Effector CD8-positive, alpha-beta T cell (primary cell): ENCODE data around the gene SERPING1.

ENCODE experiments used
- DNase-seq: peaks from one replicate; lab custom pipeline; 2025; lab: John Stamatoyannopoulos, UW

Gene SERPING1

DNA sequence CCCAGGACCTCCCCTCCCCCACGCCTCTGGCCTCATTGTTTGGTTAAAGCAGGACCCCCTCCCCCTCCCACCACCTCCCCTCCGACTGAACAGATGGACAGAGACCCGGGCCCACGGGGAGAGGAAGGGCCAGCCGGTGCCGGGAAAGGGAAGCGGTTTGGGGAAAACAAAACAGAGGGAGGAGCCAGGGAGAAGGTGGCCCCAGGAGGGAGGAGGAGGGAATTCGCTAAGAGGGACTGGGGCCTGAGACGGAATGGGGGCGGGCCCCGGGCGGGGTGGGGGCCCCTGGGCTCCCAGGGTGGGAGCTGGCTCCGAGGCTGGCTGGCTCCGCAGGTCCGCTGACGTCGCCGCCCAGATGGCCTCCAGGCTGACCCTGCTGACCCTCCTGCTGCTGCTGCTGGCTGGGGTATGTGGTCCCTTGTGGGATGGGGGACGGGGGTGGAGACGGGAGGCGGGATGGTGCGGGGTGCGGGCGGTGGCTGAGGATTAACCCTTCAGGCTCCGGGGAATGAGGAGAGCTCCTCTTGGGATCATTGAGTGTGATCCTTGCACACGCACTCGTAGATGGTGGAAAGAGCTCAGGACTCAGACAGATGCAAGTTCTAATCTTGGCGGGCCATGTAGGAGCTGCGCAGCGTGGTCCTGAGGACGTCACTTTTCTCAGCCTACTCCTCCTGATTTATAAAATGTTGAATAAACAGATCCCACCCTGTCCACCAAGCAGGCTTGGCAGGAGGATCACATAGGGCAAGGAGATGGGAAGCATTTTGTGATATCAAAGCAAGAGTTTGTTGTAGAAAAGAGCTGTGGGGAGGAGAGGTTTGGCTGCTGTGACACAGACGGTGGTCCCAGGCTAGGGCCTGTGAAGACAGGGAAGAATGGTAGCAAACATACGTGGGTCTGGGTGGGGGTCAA lies 688 bp downstream of the SERPING1 start:
- DNase-seq = no peak

DNA sequence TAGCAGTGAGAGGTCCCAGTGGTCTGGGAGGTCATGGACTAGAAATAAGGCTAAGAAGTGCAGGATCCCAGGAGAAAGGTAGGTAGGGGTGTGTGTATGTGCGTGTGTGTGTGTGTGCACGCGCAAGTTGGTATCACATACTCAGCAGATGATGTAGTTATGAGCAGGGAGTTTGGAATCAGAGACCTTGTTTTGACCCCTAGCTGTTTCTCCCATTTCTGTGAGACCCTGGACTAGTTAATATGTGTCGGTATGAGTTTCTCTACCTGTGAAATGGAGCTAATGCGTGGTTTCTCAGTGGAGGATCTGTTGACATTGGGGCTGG lies 1.3 kb downstream of the SERPING1 start:
- DNase-seq = no peak

DNA sequence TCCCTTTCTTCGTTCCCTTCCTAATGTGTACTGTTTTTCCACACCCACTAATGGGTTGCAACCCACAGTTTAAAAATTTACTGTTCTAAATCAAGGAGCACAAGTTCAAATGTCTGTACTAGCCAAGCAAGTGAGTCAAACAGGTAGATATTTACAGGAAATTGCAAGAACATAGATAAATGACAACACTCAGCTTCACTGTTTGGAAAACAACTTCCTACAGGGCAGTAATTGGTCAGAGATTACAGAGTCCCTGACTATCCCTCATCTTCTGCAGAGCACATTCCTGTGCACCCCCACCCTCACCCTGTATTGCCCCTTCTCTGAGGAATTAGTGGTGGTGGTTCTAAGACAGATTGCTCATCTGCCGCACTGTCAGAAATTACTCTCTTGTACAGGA lies 1.9 kb downstream of the SERPING1 start:
- DNase-seq = no peak

- DNase-seq = no peak
These were observed 3.8 kb downstream of the SERPING1 start for GRCh38 chr11:57601297-57601696.

- DNase-seq = no peak
These were observed 7.0 kb downstream of the SERPING1 start for GRCh38 chr11:57604296-57605027.

- no peak for DNase-seq
These were observed 7.5 kb downstream of the SERPING1 start for GRCh38 chr11:57605028-57605420.

- DNase-seq = no peak
These were observed 12.7 kb downstream of the SERPING1 start for GRCh38 chr11:57610170-57610569.

GRCh38 chr11:57614234-57614772 lies 16.8 kb downstream of the SERPING1 start:
- DNase-seq = no peak

GRCh38 chr11:57615308-57615707 lies 17.8 kb downstream of the SERPING1 start:
- DNase-seq = no peak

DNA sequence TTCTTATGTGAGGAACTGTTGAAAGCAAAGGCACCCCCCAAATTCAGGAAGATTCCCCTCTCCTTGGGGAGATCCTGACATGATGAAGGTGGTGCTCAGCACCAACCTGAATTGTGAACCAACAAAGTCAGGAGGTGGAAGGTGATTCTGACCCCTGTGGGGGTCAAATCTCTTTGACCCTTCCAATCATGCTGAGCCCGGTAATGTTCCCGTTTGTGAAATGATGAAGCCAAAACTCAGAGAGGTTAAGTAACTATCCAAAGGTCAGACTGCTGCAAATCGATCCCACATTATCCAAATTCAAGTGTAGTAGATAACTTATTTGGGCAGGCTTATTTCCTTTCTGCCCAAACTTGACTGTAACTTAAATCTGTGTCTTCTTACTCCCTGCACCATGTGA lies 19.1 kb downstream of the SERPING1 start:
- DNase-seq = no peak

DNA sequence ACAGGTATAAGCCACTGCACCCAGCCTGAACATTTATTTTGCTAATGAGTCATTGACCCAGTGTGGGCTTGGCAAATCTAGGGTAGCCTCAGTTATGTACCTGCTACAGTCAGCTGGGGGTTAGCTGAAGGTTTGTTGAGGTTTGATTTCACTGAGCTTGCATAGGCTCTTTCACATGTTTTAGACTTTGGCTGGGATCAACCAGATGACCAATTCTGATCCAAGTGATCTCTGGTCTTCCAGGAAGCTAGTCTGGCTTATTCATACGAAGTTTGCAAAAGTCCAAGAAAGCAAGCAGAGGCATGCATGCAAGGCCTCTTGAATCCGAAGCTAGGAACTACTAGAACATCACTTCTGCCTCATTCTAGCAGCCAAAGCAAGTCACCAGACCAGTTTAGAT lies 21.0 kb downstream of the SERPING1 start:
- no peak for DNase-seq

GRCh38 chr11:57619331-57619730 lies 21.8 kb downstream of the SERPING1 start:
- DNase-seq = no peak

DNA sequence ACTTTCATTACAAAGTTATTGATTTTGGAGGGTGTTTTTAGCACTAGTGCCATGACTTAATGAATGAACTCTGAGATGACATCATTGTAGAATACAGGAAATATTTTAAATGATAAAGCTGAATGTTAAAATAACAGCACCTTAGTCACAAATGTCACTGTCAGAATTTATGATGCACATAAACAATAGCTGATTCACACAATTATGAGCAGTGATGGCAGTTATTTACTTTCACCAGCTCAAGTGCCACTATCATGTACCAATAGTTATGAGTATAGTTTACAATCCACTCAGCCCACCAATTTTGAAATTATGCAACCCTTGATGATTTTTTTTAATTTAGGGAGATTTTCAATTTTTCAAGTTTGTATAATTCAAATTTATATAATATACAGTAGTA lies 23.0 kb downstream of the SERPING1 start:
- DNase-seq = no peak

DNA sequence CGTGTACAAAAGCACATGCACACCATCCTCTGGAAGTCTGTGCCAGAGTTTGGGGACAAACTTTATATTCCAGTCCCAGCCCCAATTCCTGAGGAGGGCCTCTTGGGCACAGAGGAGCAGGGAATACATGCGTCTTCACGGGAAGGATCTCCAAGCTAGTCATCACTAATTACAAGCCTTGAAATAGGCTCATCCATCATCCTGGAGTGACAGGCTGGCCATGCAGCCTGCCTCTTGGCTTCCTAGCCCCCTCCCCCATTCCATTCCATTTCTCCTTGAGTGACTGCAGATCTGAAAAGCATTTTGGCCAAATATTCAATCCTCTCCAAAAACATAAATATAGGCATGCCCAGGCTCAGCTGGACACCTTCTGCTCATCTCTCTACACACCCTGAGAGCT lies 24.8 kb downstream of the SERPING1 start:
- DNase-seq = no peak

DNA sequence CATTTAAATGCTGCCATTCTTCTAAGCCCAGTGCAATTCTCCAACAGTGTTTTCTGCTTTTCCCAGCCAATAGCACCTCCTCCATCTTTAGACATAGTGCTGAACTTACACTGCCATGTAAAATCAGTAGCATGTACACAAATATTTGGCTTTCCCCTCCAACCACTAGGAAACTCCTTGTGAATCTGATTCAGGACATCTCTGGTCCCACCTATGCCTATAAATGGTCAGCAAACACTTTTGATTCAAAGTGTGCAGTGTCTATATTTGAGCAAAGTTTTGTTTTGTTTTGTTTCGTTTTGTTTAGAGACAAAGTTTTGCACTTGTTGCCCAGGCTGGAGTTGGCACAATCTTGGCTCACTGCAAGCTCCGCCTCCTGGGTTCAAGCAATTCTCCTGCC lies 27.4 kb downstream of the SERPING1 start:
- no peak for DNase-seq

- no peak for DNase-seq
These were observed 29.4 kb downstream of the SERPING1 start for GRCh38 chr11:57626895-57627294.

GRCh38 chr11:57630171-57630570 lies 32.7 kb downstream of the SERPING1 start:
- DNase-seq = no peak

DNA sequence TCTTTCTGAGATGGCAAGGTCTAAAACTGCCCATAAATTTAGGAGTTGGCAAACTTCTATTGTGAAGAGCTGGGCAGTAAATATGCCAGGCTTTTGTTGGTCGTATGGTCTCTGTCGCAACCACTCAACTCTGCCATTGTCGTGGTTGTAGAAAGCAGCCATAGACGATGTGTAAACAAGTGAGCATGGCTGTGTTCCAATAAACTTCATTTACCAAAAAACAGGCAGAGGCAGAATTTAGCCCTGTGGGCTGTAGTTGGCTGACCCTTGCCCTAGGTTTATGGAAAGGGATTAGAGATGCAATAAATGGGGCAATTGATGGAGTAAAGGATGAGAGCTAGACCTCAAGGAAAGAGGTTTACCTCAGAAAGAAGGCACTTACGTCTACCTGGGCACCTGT lies 34.6 kb downstream of the SERPING1 start:
- DNase-seq = no peak

DNA sequence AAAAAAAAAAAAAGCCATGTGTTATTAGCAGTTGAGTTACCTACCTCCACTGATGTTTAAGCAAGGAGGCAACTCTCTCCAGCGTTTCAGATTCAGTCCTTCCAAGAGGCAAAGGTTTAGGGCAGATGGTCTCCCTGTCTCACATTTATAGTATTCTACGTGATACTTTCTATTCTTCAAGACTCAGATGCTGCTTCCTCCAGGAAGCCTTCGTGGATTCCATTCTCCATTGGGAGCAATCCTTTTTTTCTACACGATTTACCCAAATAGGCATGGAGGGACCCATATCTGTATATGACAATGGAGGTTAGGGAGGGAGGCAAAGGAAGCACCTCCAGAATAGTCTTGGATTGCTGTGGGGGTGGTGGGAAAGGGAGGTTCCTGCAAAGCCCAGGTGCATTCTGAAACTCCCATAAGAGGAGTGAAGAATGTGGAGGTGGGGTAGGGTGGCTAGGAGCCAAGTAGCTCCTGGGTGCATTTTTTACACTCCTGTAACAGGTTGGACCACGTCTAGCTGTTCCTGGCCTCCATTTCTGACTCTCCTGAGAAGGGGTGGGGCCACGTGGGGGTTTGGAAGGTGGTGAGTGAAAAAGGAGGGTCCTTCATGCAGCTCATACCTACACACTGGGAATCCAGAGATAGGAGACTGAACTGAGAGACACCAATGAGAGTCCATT lies 36.0 kb downstream of the SERPING1 start:
- DNase-seq = no peak

DNA sequence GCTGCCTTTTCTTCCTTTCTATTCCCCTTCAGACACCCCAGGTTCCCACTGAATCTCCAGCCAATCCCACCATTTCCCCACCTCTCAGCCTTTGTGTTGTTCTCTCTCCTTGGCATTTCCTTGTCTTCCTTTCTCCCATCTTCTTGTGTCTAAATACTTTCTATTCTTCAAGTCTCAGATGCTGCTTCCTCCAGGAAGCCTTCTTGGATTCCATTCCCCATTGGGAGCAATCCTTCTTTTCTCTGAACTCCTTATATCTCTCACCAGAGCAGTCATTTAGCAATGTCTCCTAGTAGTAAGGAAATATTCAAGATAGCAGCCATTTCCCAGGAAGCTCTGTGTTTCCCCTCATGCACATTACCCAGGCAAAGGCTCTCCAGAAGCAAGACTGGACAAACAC lies 36.8 kb downstream of the SERPING1 start:
- no peak for DNase-seq

DNA sequence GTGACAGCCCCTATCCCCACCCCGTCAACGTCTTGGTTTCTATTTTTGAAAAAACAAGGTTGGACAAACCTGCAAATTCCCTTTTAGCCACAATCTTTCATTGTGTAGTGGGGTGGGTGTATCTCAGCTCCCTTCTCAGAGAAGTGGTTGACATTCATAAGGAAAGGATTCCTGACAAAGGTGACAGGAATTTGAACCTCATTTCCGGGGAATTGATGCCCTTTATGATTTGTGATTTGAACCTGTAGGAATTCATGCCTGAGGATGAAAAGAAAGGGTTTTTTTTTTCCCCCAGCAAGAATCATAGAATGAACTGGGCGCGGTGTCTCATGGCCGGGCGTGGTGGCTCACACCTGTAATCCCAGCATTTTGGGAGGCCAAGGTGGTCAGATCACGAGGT lies 37.8 kb downstream of the SERPING1 start:
- no peak for DNase-seq

GRCh38 chr11:57637626-57638004 lies 40.1 kb downstream of the SERPING1 start:
- DNase-seq = no peak
